HEK293 (cell line): ENCODE measurements around the gene SLC8A1.

Experiments
- CTCF ChIA-PET: fragments of 350-600 bp; formaldehyde crosslinking; extraction: SDS; loops from one replicate; lab custom pipeline; 2021; ENCODE audit warnings: antibody characterized with exemption; lab: Yijun Ruan, JAX
- POLR2A ChIA-PET: fragments of 300-600 bp; formaldehyde crosslinking; extraction: SDS; loops from one replicate; lab custom pipeline; 2020; ENCODE audit warnings: antibody characterized with exemption, inconsistent platforms; lab: Yijun Ruan, JAX
- H3K27ac ChIP-seq: fragments of 200-500 bp; sonication (Bioruptor generic); 2 replicates; pipeline ENCODE4 v1.5.1; 2014; ENCODE audit warnings: low read depth, low read length, control low read depth, inconsistent platforms; ENCODE audit errors: extremely low read depth
- H3K36me3 ChIP-seq, 2 experiments: fragments of 200-500 bp in 1 of 2; sonication (Bioruptor generic) in 1 of 2; 1 replicate in 1 of 2; 2 replicates in 1 of 2; pipeline ENCODE4 v1.5.1; 2014 to 2017; ENCODE audit warnings: inconsistent platforms in 2 of 2, low read length in 2 of 2; ENCODE audit not compliant: control insufficient read depth in 2 of 2, insufficient read depth in 1 of 2
- H3K4me1 ChIP-seq: fragments of 200-500 bp; sonication (Bioruptor generic); 2 replicates; pipeline ENCODE4 v1.5.1; 2014; ENCODE audit warnings: mild to moderate bottlenecking, low read length, inconsistent platforms; ENCODE audit not compliant: control insufficient read depth, insufficient read depth
- H3K4me3 ChIP-seq: 2 replicates; pipeline ENCODE4 v1.5.1; 2011; ENCODE audit warnings: low read depth, mild to moderate bottlenecking, control low read depth, low read length, moderate library complexity
- H3K9me3 ChIP-seq: fragments of 200-500 bp; sonication (Bioruptor generic); 2 replicates; pipeline ENCODE4 v1.5.1; 2014; ENCODE audit warnings: low read depth, low read length, inconsistent platforms; ENCODE audit not compliant: control insufficient read depth, insufficient read depth
- BCL11A ChIP-seq: fragments of 450-650 bp; formaldehyde crosslinking; IDR thresholded peaks from 2 replicates; pipeline ENCODE4 v1.5.1; 2016; ENCODE audit warnings: low read depth, missing biosample characterization, missing genetic modification characterization
- KLF7 ChIP-seq: fragments of 450-650 bp; formaldehyde crosslinking; IDR thresholded peaks from 2 replicates; pipeline ENCODE4 v1.5.1; 2016; ENCODE audit warnings: missing biosample characterization, missing genetic modification characterization, borderline replicate concordance
- KLF9 ChIP-seq: fragments of 450-650 bp; formaldehyde crosslinking; IDR thresholded peaks from 2 replicates; pipeline ENCODE4 v1.5.1; 2016; ENCODE audit warnings: missing biosample characterization, missing genetic modification characterization, low read depth
- PATZ1 ChIP-seq: fragments of 450-650 bp; formaldehyde crosslinking; IDR thresholded peaks from 2 replicates; pipeline ENCODE4 v1.5.1; 2016; ENCODE audit warnings: missing biosample characterization, missing genetic modification characterization
- SP2 ChIP-seq: fragments of 450-650 bp; formaldehyde crosslinking; IDR thresholded peaks from 2 replicates; pipeline ENCODE4 v1.5.1; 2016; ENCODE audit warnings: missing biosample characterization, missing genetic modification characterization
- TCF7L2 ChIP-seq: IDR thresholded peaks from 2 replicates; pipeline ENCODE4 v1.6.1; 2011; ENCODE audit warnings: low read depth, mild to moderate bottlenecking, inconsistent platforms, low read length, moderate library complexity, borderline replicate concordance
- ZBTB8A ChIP-seq: fragments of 450-650 bp; formaldehyde crosslinking; IDR thresholded peaks from 2 replicates; pipeline ENCODE4 v1.5.1; 2016; ENCODE audit warnings: missing biosample characterization, missing genetic modification characterization
- ZNF121 ChIP-seq: fragments of 450-650 bp; formaldehyde crosslinking; IDR thresholded peaks from 2 replicates; pipeline ENCODE4 v1.5.1; 2016; ENCODE audit warnings: missing biosample characterization, missing genetic modification characterization
- ZNF146 ChIP-seq: fragments of 450-650 bp; formaldehyde crosslinking; IDR thresholded peaks from 2 replicates; pipeline ENCODE4 v1.5.1; 2016; ENCODE audit warnings: missing biosample characterization, missing genetic modification characterization
- ZNF2 ChIP-seq: fragments of 450-650 bp; formaldehyde crosslinking; IDR thresholded peaks from 2 replicates; pipeline ENCODE4 v1.5.1; 2016; ENCODE audit warnings: missing biosample characterization, missing genetic modification characterization
- ZNF24 ChIP-seq: fragments of 450-650 bp; formaldehyde crosslinking; IDR thresholded peaks from 2 replicates; pipeline ENCODE4 v1.5.1; 2016; ENCODE audit warnings: missing biosample characterization, missing genetic modification characterization
- ZNF26 ChIP-seq: fragments of 450-650 bp; formaldehyde crosslinking; IDR thresholded peaks from 2 replicates; pipeline ENCODE4 v1.5.1; 2016; ENCODE audit warnings: missing biosample characterization, missing genetic modification characterization
- ZNF398 ChIP-seq: fragments of 450-650 bp; formaldehyde crosslinking; IDR thresholded peaks from 2 replicates; pipeline ENCODE4 v1.5.1; 2017; ENCODE audit warnings: missing biosample characterization, missing genetic modification characterization
- ZNF548 ChIP-seq: fragments of 450-650 bp; formaldehyde crosslinking; IDR thresholded peaks from 2 replicates; pipeline ENCODE4 v1.5.1; 2016; ENCODE audit warnings: missing biosample characterization, missing genetic modification characterization
- ZNF623 ChIP-seq: fragments of 450-650 bp; formaldehyde crosslinking; IDR thresholded peaks from 2 replicates; pipeline ENCODE4 v1.5.1; 2016; ENCODE audit warnings: missing biosample characterization, missing genetic modification characterization
- ZNF76 ChIP-seq: fragments of 450-650 bp; formaldehyde crosslinking; IDR thresholded peaks from 2 replicates; pipeline ENCODE4; 2016; ENCODE audit warnings: low read depth, missing biosample characterization, missing genetic modification characterization, borderline replicate concordance
- ZNF768 ChIP-seq: fragments of 450-650 bp; formaldehyde crosslinking; IDR thresholded peaks from 2 replicates; pipeline ENCODE4 v1.5.1; 2018; ENCODE audit warnings: missing biosample characterization, mild to moderate bottlenecking, missing genetic modification characterization
- ZSCAN16 ChIP-seq: fragments of 450-650 bp; formaldehyde crosslinking; IDR thresholded peaks from 2 replicates; pipeline ENCODE4 v1.5.1; 2016; ENCODE audit warnings: missing biosample characterization, missing genetic modification characterization
- ZXDB ChIP-seq: fragments of 450-650 bp; formaldehyde crosslinking; IDR thresholded peaks from 2 replicates; pipeline ENCODE4 v1.5.1; 2016; ENCODE audit warnings: missing biosample characterization, missing genetic modification characterization
- TF ChIP-seq, protein P1 (sequence below): fragments of 450-650 bp; formaldehyde crosslinking; IDR thresholded peaks from 2 replicates; pipeline ENCODE4 v1.5.1; 2017; ENCODE audit warnings: missing biosample characterization, mild to moderate bottlenecking, missing genetic modification characterization, moderate library complexity

SLC8A1 gene

DNA sequence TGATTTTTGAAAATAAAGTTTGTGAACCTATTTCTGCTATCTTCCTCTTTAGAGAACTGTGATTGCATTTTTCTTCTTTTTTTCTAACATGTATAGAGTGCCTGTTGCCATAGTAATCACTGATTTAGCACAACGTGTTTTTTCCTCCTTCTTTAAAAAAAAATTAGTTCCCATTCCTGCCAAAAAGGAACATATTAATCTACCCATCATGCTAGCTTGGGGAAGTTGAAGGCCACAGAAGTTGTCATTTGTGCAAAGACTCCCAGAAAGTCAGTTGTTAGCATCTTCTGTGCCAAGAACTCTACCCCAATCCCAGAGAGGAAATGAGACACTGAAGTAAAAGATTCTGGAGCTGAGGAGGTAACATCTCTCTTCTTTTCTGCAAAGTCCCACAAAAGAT is 57.3 kb downstream of the SLC8A1 start (continued):
- TF ChIP-seq ZNF76 (tag by site-specific recombination) (no peak), TCF7L2 (no peak), ZNF121 (tag by site-specific recombination) (no peak), ZNF548 (tag by site-specific recombination) (no peak), ZNF398 (tag by site-specific recombination) (no peak), SP2 (tag by site-specific recombination) (no peak)

- ChIA-PET POLR2A (no interaction called here), CTCF (no interaction called here)
- Histone ChIP-seq H3K9me3 (no peaks in the 10 kb centered on the region), H3K4me3 (no peak overlapping the region), H3K27ac (no peak overlapping the region), H3K4me1 (no peaks in the 10 kb centered on the region), H3K36me3 (no peaks in the 10 kb centered on the region)
- TF ChIP-seq ZBTB8A (tag by site-specific recombination), result no peak
- TF ChIP-seq ZXDB, result no peak
- TF ChIP-seq KLF7 (tag by site-specific recombination), result no peak
Measured at GRCh38 chr2:40394031-40394430, 57.9 kb downstream of the SLC8A1 start.

DNA sequence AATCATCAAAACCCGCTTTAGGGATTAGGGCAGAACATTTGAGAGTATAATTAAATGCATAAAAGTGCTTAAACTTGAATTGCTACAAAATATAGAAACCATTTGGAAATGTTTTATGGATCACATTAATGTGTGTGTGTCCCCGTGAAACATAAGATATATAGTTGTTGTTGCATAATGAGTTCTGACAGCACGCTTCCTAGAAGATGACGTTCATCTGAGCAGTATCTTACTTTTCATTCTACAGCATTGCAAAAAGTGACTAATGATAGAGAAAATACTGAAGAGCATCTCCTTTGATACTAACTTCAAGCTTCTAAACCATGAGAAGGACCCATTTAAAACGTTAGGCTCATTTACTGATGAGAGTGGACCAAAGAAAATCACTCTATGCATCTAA is 63.7 kb downstream of the SLC8A1 start:
- Histone ChIP-seq H3K36me3 (no peaks in the 10 kb centered on the region), H3K4me1 (no peaks in the 10 kb centered on the region), H3K9me3 (no peaks in the 10 kb centered on the region), H3K27ac (no peak overlapping the region), H3K4me3 (no peak overlapping the region)
- CTCF ChIA-PET, result no interaction called here
- POLR2A ChIA-PET, result no interaction called here
- TF ChIP-seq ZSCAN16 (tag by site-specific recombination) (no peak), PATZ1 (tag by site-specific recombination) (no peak), ZNF623 (tag by site-specific recombination) (no peak), ZNF146 (tag by site-specific recombination) (no peak), ZNF768 (tag by site-specific recombination) (no peak), ZNF24 (tag by site-specific recombination) (no peak), ZNF2 (tag by site-specific recombination) (no peak)

DNA sequence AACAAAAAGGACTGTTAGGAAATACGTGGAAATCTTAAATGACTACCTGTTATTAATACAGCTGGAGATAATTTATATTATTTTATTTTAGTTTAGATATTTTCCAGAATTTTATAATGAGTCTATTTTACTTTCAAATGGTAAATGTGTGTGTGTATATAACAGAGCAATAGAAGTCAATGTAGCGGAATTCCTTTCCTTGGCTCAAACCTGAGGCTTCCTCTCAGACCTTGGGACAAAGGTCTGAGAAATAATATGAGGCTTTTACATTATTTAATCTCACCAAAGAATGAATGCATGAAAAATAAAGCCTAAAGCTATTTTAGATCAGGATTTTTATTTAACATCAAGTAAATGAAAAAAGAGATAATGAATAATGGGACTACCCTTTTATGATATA is 65.7 kb downstream of the SLC8A1 start:
- TF ChIP-seq ZNF26 (tag by site-specific recombination) (no peak), ZNF24 (tag by site-specific recombination) (no peak), BCL11A (no peak), PATZ1 (tag by site-specific recombination) (no peak), KLF9 (tag by site-specific recombination) (no peak)
- TF ChIP-seq, protein P1, sequence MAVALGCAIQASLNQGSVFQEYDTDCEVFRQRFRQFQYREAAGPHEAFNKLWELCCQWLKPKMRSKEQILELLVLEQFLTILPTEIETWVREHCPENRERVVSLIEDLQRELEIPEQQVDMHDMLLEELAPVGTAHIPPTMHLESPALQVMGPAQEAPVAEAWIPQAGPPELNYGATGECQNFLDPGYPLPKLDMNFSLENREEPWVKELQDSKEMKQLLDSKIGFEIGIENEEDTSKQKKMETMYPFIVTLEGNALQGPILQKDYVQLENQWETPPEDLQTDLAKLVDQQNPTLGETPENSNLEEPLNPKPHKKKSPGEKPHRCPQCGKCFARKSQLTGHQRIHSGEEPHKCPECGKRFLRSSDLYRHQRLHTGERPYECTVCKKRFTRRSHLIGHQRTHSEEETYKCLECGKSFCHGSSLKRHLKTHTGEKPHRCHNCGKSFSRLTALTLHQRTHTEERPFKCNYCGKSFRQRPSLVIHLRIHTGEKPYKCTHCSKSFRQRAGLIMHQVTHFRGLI, result no peak
- no peak overlapping the region for H3K27ac ChIP-seq
- CTCF ChIA-PET, result no interaction called here
- no peaks in the 10 kb centered on the region for H3K4me1 ChIP-seq
- no peaks in the 10 kb centered on the region for H3K36me3 ChIP-seq
- H3K4me3 ChIP-seq, result no peak overlapping the region
- POLR2A ChIA-PET, result no interaction called here
- H3K9me3 ChIP-seq, result no peaks in the 10 kb centered on the region
